CD4-positive, alpha-beta T cell (primary cell): Measurements from ENCODE around the gene SNTB2. TPM values are rescaled to one million over a fixed set of nuclear protein-coding genes. Genes with fewer than 3 reads are reported as not detected.
"Not testable (repeated sequence)": the region's sequence is repeated elsewhere in the genome, so short reads cannot be mapped to it uniquely, and the experiment has no call there.

Source experiments
- ATAC-seq: fragments of 200-7000 bp; cut with Tn5 transposase; one replicate; pipeline ENCODE4 v1.10.0; 2022; ENCODE audit warnings: mild to moderate bottlenecking; ENCODE audit not compliant: poor library complexity
- CTCF ChIA-PET: fragments of 350-600 bp; sonication (Branson Sonifier 250); formaldehyde crosslinking; loops from one replicate; lab custom pipeline; 2021; ENCODE audit warnings: antibody characterized with exemption, inconsistent platforms; lab: Charles Lee
- POLR2A ChIA-PET: fragments of 350-600 bp; sonication (Branson Sonifier 250); formaldehyde crosslinking; loops from one replicate; lab custom pipeline; 2021; ENCODE audit warnings: antibody characterized with exemption, inconsistent platforms; lab: Charles Lee
- DNase-seq, 14 experiments: peaks; one replicate each; pipeline ENCODE4 v3.0.0-alpha.2; 2013 to 2020; ENCODE audit warnings: mixed read lengths in 2 of 14
- H3K27ac ChIP-seq, 2 donors: one replicate each; pipeline versions ENCODE4 v1.5.1 to v1.7.0; 2013; ENCODE audit warnings: low read length in 2 of 2, low read depth in 1 of 2, mild to moderate bottlenecking in 1 of 2
- H3K27me3 ChIP-seq, 2 experiments: 1 replicate in 1 of 2; 2 replicates in 1 of 2; pipeline versions ENCODE4 v1.6.1 to v1.7.0; 2013; ENCODE audit warnings: low read length in 2 of 2, control low read depth in 1 of 2, mild to moderate bottlenecking in 1 of 2, moderate library complexity in 1 of 2; ENCODE audit not compliant: insufficient read depth in 2 of 2, control insufficient read depth in 1 of 2
- H3K36me3 ChIP-seq: one replicate; pipeline ENCODE4 v1.6.1; 2013; ENCODE audit warnings: low read length, control low read depth; ENCODE audit not compliant: insufficient read depth
- H3K4me1 ChIP-seq: one replicate; pipeline ENCODE4 v1.6.1; 2013; ENCODE audit warnings: low read length, control low read depth; ENCODE audit not compliant: insufficient read depth
- H3K4me3 ChIP-seq: one replicate; pipeline ENCODE4 v1.5.1; 2013; ENCODE audit warnings: mild to moderate bottlenecking, low read length, moderate library complexity
- H3K9me3 ChIP-seq, 2 experiments: 1 replicate in 1 of 2; 2 replicates in 1 of 2; pipeline versions ENCODE4 v1.6.1 to v1.7.0; 2013; ENCODE audit warnings: low read length in 2 of 2, mild to moderate bottlenecking in 2 of 2, control low read depth in 1 of 2, moderate library complexity in 1 of 2; ENCODE audit not compliant: control insufficient read depth in 1 of 2, insufficient read depth in 1 of 2
- H3K27ac Mint-ChIP-seq: one replicate; pipeline ENCODE4 v1.8.0; 2020; ENCODE audit warnings: mixed read lengths
- H3K27me3 Mint-ChIP-seq: one replicate; pipeline ENCODE4 v1.8.0; 2021; ENCODE audit warnings: mixed read lengths
- H3K36me3 Mint-ChIP-seq: one replicate; pipeline ENCODE4 v1.8.0; 2021; ENCODE audit warnings: low read depth, mixed read lengths
- H3K4me1 Mint-ChIP-seq: one replicate; pipeline ENCODE4 v1.8.0; 2021; ENCODE audit warnings: low read depth, mixed read lengths
- H3K4me3 Mint-ChIP-seq: one replicate; pipeline ENCODE4 v1.8.0; 2020; ENCODE audit warnings: mild to moderate bottlenecking, mixed read lengths
- H3K9me3 Mint-ChIP-seq: one replicate; pipeline ENCODE4 v1.8.0; 2020; ENCODE audit warnings: mixed read lengths
- intact Hi-C, 2 experiments: fragments of 100-400 bp; cut with DNase I in 1 of 2; cut with micrococcal nuclease in 1 of 2; formaldehyde crosslinking; loops; one replicate each; pipeline versions ENCODE4 v1.15.1 to v1.9.0; 2023 to 2025; cut with DNase I, micrococcal nuclease
- polyA plus RNA-seq, 2 donors: library from polyadenylated mRNA; unstranded; fragments of 120-200 nt; gene quantifications; one replicate each; pipeline ENCODE4 v1.2.1, GENCODE V29; 2013
- total RNA-seq, 174 experiments: library from RNA in 2 of 174; stranded (reverse) in 2 of 174; gene quantifications; one replicate each; pipeline ENCODE4 v1.2.3 and lab custom pipeline; 2021 to 2026
- TF ChIP-seq, protein P1 (sequence below): fragments of 200-600 bp; IDR thresholded peaks from one replicate; pipeline ENCODE4 v1.8.0; 2022; ENCODE audit warnings: antibody characterized with exemption, mild to moderate bottlenecking

SNTB2 gene
- total RNA-seq: 10 to 100 TPM; 10.1 to 11.4 TPM
- polyA plus RNA-seq (2013, experiment 1 of 2): 8.9 TPM
- 9.5 TPM for polyA plus RNA-seq (2013, experiment 2 of 2)
- 9.5 to 51.6 (median 26.8) reads per million in 172 experiments for total RNA-seq (lab: John Stamatoyannopoulos, UW)

DNA sequence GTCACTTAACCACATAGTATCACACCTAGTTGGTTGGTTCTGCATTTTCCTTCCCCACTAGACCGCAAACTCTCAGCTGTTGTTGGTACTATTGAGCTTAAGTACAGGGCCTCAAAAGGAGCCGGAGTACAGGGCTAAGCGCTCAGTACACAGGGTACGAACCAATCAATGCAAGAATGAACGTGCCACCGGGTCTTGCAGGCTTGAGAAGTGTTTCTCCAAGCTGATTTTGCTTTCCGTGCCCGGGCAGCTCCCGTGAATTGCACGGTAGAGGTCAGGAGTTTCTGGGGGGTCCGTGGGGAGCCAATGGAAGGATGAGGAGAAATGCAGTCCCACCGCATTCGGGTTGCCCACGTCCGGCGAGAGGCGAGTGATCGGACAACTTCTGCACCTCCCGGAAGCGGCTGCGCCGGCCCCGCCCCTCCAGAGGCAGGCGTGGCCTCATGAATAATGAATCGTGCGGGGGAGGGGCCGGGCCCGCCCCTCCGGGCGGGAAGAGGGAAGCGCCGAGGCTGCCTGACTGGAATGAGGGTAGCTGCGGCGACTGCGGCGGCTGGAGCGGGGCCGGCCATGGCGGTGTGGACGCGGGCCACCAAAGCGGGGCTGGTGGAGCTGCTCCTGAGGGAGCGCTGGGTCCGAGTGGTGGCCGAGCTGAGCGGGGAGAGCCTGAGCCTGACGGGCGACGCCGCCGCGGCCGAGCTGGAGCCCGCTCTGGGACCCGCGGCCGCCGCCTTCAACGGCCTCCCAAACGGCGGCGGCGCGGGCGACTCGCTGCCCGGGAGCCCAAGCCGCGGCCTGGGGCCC is at the start of gene SNTB2:
SNTB2 (plus strand) TSS at position 523 of the 804 bp plus-strand sequence; CDS start at position 526, 3 bp downstream.
- H3K4me3 ChIP-seq: peak within 1 kb of the TSS; percentile 81
- no peaks in the 10 kb centered on the region for H3K9me3 Mint-ChIP-seq
- H3K27ac Mint-ChIP-seq: peak within 1 kb of the TSS; percentile 93
- peak; percentile 76 for ATAC-seq
- no peaks in the 10 kb centered on the region for H3K27me3 Mint-ChIP-seq
- H3K27me3 ChIP-seq: no peaks in the 10 kb centered on the region
- ChIA-PET CTCF (interaction anchor here (1.1 kb wide), 1 partner anchor 63 kb away, joined by 4 read pairs; no protein-coding TSS in a partner anchor), POLR2A (interaction anchor here (0.6 to 3.2 kb wide), 12 partner anchors 16 to 1683 kb away, joined by 3 to 20 read pairs (median 5); partner anchors contain the start of genes CHTF8, COG8, NIP7 and PDF)
- peak within 1 kb of the TSS; percentile 46 to 56 for H3K27ac ChIP-seq
- no peaks in the 10 kb centered on the region for H3K9me3 ChIP-seq
- peaks cover 13% of the 10 kb centered on the region for H3K36me3 Mint-ChIP-seq
- H3K4me1 Mint-ChIP-seq: peaks cover 45% of the 10 kb centered on the region
- H3K36me3 ChIP-seq: no peaks in the 10 kb centered on the region
- TF ChIP-seq, protein P1, sequence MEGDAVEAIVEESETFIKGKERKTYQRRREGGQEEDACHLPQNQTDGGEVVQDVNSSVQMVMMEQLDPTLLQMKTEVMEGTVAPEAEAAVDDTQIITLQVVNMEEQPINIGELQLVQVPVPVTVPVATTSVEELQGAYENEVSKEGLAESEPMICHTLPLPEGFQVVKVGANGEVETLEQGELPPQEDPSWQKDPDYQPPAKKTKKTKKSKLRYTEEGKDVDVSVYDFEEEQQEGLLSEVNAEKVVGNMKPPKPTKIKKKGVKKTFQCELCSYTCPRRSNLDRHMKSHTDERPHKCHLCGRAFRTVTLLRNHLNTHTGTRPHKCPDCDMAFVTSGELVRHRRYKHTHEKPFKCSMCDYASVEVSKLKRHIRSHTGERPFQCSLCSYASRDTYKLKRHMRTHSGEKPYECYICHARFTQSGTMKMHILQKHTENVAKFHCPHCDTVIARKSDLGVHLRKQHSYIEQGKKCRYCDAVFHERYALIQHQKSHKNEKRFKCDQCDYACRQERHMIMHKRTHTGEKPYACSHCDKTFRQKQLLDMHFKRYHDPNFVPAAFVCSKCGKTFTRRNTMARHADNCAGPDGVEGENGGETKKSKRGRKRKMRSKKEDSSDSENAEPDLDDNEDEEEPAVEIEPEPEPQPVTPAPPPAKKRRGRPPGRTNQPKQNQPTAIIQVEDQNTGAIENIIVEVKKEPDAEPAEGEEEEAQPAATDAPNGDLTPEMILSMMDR: no peak
- intact Hi-C loops: loop anchor here (1.0 to 10.0 kb wide), 3 partner anchors 56 to 952 kb away; partner anchors contain the start of genes ESRP2 (in 1 of the 2) and NFAT5 (in 1 of the 2)
- peak; percentile 56 to 89 (median 77) for DNase-seq
- peak within 1 kb of the TSS; percentile 98 for H3K4me3 Mint-ChIP-seq
- H3K4me1 ChIP-seq: peaks cover 51% of the 10 kb centered on the region

DNA sequence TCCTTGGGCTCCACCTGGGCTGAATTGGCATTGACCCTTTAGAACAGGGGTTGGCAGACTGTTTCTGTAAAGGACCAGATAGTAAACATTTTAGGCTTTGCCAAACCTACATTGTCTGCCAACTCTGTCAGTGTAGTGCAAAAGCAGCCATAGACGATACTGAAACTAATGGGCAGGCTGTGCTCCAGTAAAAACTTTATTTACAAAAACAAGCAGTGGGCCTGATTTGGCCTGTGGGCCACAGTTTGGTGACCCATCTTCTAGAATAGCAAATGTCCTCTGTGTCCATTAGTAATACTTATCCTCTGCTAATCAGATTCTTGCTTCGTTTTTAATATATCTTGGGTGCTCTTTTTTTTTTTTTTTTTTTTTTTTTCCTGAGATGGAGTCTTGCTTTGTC is 48.4 kb upstream of the SNTB2 start:
- no peaks in the 10 kb centered on the region for H3K27me3 Mint-ChIP-seq
- no peak overlapping the region for H3K27ac Mint-ChIP-seq
- Histone ChIP-seq H3K36me3 (peaks cover 59% of the 10 kb centered on the region), H3K4me1 (peaks cover 3% of the 10 kb centered on the region), H3K27ac (no peak overlapping the region), H3K4me3 (no peak overlapping the region), H3K9me3 (no peaks in the 10 kb centered on the region), H3K27me3 (no peaks in the 10 kb centered on the region)
- intact Hi-C loops: no loop called here
- no peak for DNase-seq
- H3K4me1 Mint-ChIP-seq: peaks cover 14% of the 10 kb centered on the region
- H3K36me3 Mint-ChIP-seq: peaks cover 81% of the 10 kb centered on the region
- TF ChIP-seq, protein P1: no peak
- POLR2A ChIA-PET: no interaction called here
- H3K9me3 Mint-ChIP-seq: no peaks in the 10 kb centered on the region
- CTCF ChIA-PET: no interaction called here
- ATAC-seq: no peak
- H3K4me3 Mint-ChIP-seq: no peak overlapping the region

DNA sequence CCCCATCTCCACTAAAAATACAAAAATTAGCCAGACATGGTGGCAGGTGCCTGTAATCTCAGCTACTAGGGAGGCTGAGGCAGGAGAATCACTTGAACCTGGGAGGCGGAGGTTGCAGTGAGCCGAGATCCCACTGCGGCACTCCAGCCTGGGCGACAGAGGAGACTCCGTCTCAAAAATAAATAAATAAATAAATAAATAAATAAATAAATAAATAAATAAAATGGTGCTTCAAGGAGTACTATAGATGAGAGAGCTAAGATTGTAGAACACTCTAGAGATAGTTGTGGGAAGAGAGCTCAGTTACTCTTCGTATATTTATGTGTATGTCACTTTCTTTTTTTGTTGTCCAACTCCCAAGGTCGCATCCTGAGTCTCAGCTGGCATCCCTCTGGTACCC is 47.5 kb upstream of the SNTB2 start:
- H3K4me1 Mint-ChIP-seq, POLR2A ChIA-PET, H3K4me1 ChIP-seq, H3K4me3 ChIP-seq, DNase-seq, H3K9me3 ChIP-seq, H3K9me3 Mint-ChIP-seq, H3K4me3 Mint-ChIP-seq, ATAC-seq, H3K27me3 Mint-ChIP-seq, H3K27me3 ChIP-seq, intact Hi-C loops, H3K27ac ChIP-seq: not testable (repeated sequence)
- H3K36me3 Mint-ChIP-seq: peaks cover 78% of the 10 kb centered on the region
- peaks cover 60% of the 10 kb centered on the region for H3K36me3 ChIP-seq
- H3K27ac Mint-ChIP-seq: peak overlapping the region; percentile 12
- CTCF ChIA-PET: interaction anchor here (1.4 kb wide), 1 partner anchor 11 kb away, joined by 3 read pairs; no protein-coding TSS in a partner anchor
